ENCODE results near the gene CCDC170. TPM values are rescaled to one million over a fixed set of nuclear protein-coding genes. Genes with fewer than 3 reads are reported as not detected.

The CCDC170 gene
- total RNA-seq, 1 donor from 2014 or later: 0.20 TPM

DNA sequence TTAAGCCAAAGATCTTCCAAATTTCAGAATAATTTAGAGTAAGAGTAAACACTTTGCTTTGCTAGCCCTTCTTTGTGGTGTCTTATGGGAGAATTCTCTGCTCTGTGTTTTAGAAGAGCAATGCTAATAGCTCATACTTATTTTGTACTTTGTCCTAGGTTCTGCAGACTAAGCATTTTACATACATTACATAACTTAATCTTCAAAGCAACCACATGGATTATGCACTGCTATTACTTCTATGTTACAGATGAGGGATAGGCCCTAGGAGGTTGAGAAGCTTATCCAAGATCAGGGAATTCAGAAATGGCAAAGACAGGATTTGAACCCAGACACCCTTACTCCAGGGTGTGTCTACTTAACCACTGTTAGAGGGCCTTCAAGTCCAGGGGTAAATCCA, 9.8 kb upstream of the CCDC170 start:
- Mint-ChIP-seq H3K27ac (ENCODE audit: unreplicated experiment) (no peak overlapping the region), H3K36me3 (ENCODE audit: low read depth) (no peaks in the 10 kb centered on the region), H3K4me3 (ENCODE audit: unreplicated experiment) (no peak overlapping the region), H3K4me1 (ENCODE audit: low read depth) (peaks cover 10% of the 10 kb centered on the region), H3K27me3 (ENCODE audit: low read depth) (no peaks in the 10 kb centered on the region), H3K9me3 (ENCODE audit: low read depth) (no peaks in the 10 kb centered on the region)
- DNase-seq (ENCODE audit: low spot score): no peak
- TF ChIP-seq, protein P1, sequence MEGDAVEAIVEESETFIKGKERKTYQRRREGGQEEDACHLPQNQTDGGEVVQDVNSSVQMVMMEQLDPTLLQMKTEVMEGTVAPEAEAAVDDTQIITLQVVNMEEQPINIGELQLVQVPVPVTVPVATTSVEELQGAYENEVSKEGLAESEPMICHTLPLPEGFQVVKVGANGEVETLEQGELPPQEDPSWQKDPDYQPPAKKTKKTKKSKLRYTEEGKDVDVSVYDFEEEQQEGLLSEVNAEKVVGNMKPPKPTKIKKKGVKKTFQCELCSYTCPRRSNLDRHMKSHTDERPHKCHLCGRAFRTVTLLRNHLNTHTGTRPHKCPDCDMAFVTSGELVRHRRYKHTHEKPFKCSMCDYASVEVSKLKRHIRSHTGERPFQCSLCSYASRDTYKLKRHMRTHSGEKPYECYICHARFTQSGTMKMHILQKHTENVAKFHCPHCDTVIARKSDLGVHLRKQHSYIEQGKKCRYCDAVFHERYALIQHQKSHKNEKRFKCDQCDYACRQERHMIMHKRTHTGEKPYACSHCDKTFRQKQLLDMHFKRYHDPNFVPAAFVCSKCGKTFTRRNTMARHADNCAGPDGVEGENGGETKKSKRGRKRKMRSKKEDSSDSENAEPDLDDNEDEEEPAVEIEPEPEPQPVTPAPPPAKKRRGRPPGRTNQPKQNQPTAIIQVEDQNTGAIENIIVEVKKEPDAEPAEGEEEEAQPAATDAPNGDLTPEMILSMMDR (IDR thresholded peaks at IDR 0.05): no peak

- Mint-ChIP-seq H3K4me1 (ENCODE audit: low read depth) (peaks cover 2% of the 10 kb centered on the region), H3K27me3 (ENCODE audit: low read depth) (peaks cover 2% of the 10 kb centered on the region), H3K9me3 (ENCODE audit: low read depth) (no peaks in the 10 kb centered on the region), H3K27ac (ENCODE audit: unreplicated experiment) (no peak overlapping the region), H3K36me3 (ENCODE audit: low read depth) (no peaks in the 10 kb centered on the region), H3K4me3 (ENCODE audit: unreplicated experiment) (no peak overlapping the region)
- no peak for DNase-seq (ENCODE audit: low spot score)
- TF ChIP-seq, protein P1 (IDR thresholded peaks at IDR 0.05): no peak
These were observed 5.6 kb upstream of the CCDC170 start for GRCh38 chr6:151488226-151488625.

- Mint-ChIP-seq H3K4me1 (ENCODE audit: low read depth) (peaks cover 18% of the 10 kb centered on the region), H3K27ac (ENCODE audit: unreplicated experiment) (no peak overlapping the region), H3K36me3 (ENCODE audit: low read depth) (no peaks in the 10 kb centered on the region), H3K27me3 (ENCODE audit: low read depth) (peaks cover 4% of the 10 kb centered on the region), H3K9me3 (ENCODE audit: low read depth) (no peaks in the 10 kb centered on the region), H3K4me3 (ENCODE audit: unreplicated experiment) (no peak overlapping the region)
- TF ChIP-seq, protein P1 (IDR thresholded peaks at IDR 0.05): no peak
- DNase-seq (ENCODE audit: low spot score): no peak
These were observed 2.8 kb upstream of the CCDC170 start for GRCh38 chr6:151490996-151491395.

DNA sequence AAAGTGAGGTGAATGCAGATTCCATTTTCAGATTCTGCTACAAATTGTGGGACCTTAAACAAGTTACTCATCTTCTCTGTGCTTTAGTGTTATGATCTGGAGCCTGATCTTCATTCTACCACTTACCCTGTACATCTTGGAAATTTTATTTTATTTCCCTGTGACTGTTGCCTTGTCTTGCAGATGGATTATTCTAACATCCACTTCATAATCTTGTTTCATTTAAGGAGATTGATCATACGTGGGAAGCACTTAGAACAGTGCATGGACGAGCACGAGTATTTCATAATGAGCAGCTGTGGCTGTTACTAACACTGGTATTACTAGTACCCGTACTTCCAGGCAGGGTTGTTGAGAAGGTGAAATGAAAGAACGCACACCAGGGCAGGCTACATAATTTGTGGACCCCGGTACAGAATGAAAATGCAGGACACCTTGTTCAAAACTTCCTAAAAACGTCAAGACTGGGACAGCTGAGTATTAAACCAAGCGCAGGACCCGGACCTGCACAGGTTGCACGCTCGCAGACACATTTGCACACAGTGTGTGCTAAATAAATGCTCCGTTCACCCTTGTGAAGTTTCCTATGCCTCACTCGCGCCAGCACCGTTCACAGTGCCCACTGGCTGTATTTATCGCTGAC, 535 bp upstream of the CCDC170 start:
- H3K4me1 Mint-ChIP-seq (ENCODE audit: low read depth): peaks cover 18% of the 10 kb centered on the region
- no peaks in the 10 kb centered on the region for H3K36me3 Mint-ChIP-seq (ENCODE audit: low read depth)
- DNase-seq (ENCODE audit: low spot score): no peak
- no peaks in the 10 kb centered on the region for H3K9me3 Mint-ChIP-seq (ENCODE audit: low read depth)
- TF ChIP-seq, protein P1 (IDR thresholded peaks at IDR 0.05): no peak
- H3K4me3 Mint-ChIP-seq (ENCODE audit: unreplicated experiment): peak overlapping the region; percentile 64
- no peak overlapping the region for H3K27ac Mint-ChIP-seq (ENCODE audit: unreplicated experiment)
- H3K27me3 Mint-ChIP-seq (ENCODE audit: low read depth): peaks cover 4% of the 10 kb centered on the region

- no peaks in the 10 kb centered on the region for H3K36me3 Mint-ChIP-seq (ENCODE audit: low read depth)
These were observed 568 bp downstream of the CCDC170 start for GRCh38 chr6:151494235-151494935.

More at GRCh38 chr6:151494235-151494935, 568 bp downstream of the CCDC170 start:
- Mint-ChIP-seq H3K4me1 (ENCODE audit: low read depth) (peaks cover 18% of the 10 kb centered on the region), H3K9me3 (ENCODE audit: low read depth) (no peaks in the 10 kb centered on the region), H3K4me3 (ENCODE audit: unreplicated experiment) (peak overlapping the region; percentile 76), H3K27me3 (ENCODE audit: low read depth) (peaks cover 2% of the 10 kb centered on the region), H3K27ac (ENCODE audit: unreplicated experiment) (peak overlapping the region; percentile 74)
- TF ChIP-seq, protein P1 (IDR thresholded peaks at IDR 0.05): peak; percentile 6
- DNase-seq (ENCODE audit: low spot score): no peak
